Esophagus squamous epithelium (tissue), 4 donors: ENCODE results near the gene ANXA2.

Experiments
- POLR2A ChIP-seq, 4 donors: fragments of 450-650 bp; IDR thresholded peaks; one replicate each; pipeline ENCODE4 v1.6.1; 2017; ENCODE audit warnings: antibody characterized with exemption in 4 of 4, mild to moderate bottlenecking in 4 of 4, moderate library complexity in 3 of 4
- TF ChIP-seq, protein P1 (sequence below), 6 experiments: fragments of 450-650 bp in 4 of 6; fragments of 200-600 bp in 2 of 6; sonication (generic) in 2 of 6; IDR thresholded peaks; one replicate each; pipeline ENCODE4 v1.5.1; 2016 to 2019; ENCODE audit warnings: antibody characterized with exemption in 6 of 6, mild to moderate bottlenecking in 4 of 6, moderate library complexity in 4 of 6

DNA sequence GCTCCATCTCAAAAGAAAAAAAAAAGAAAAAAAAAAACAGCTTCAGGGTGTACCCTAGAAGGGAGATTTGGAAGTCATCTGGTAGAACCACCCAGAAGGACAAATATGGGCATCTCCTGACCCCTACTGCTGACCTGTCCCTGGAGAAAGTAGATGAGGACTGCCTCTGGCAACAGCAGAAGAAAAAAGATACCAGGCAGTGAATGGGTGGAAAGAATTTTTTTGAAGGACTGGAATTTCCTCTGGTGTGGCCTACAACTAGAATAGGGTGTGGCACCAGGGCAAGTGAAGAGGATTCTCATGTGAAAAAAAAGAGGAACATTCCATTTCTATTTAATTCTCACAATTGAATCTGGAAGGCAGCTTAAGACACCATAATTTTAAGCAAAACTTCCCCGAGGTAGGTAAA lies 3.1 kb downstream of the ANXA2 start:
- TF ChIP-seq, protein P1, sequence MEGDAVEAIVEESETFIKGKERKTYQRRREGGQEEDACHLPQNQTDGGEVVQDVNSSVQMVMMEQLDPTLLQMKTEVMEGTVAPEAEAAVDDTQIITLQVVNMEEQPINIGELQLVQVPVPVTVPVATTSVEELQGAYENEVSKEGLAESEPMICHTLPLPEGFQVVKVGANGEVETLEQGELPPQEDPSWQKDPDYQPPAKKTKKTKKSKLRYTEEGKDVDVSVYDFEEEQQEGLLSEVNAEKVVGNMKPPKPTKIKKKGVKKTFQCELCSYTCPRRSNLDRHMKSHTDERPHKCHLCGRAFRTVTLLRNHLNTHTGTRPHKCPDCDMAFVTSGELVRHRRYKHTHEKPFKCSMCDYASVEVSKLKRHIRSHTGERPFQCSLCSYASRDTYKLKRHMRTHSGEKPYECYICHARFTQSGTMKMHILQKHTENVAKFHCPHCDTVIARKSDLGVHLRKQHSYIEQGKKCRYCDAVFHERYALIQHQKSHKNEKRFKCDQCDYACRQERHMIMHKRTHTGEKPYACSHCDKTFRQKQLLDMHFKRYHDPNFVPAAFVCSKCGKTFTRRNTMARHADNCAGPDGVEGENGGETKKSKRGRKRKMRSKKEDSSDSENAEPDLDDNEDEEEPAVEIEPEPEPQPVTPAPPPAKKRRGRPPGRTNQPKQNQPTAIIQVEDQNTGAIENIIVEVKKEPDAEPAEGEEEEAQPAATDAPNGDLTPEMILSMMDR (IDR thresholded peaks at IDR 0.05): no peak
- TF ChIP-seq POLR2A (IDR thresholded peaks at IDR 0.05): no peak
